MG63 (cell line): ENCODE results near the gene PARVA. TPM values are rescaled to one million over a fixed set of nuclear protein-coding genes. Genes with fewer than 3 reads are reported as not detected.
"Not testable (repeated sequence)": the region's sequence is repeated elsewhere in the genome, so short reads cannot be mapped to it uniquely, and the experiment has no call there.

Experiments used
- DNase-seq: peaks from one replicate; pipeline ENCODE4 v3.0.0-alpha.2; 2020
- H3K27me3 ChIP-seq: fragments of 250-450 bp; sonication (Bioruptor Pico); 2 replicates; pipeline ENCODE4 v1.5.1; 2020; ENCODE audit warnings: mild to moderate bottlenecking, moderate library complexity
- H3K36me3 ChIP-seq: fragments of 250-450 bp; sonication (Bioruptor Pico); 2 replicates; pipeline ENCODE4 v1.5.1; 2020; ENCODE audit warnings: mild to moderate bottlenecking, moderate library complexity
- H3K4me3 ChIP-seq: fragments of 250-450 bp; sonication (Bioruptor Pico); 2 replicates; pipeline ENCODE4 v1.5.1; 2020; ENCODE audit warnings: mild to moderate bottlenecking, moderate library complexity
- H3K9me3 ChIP-seq: fragments of 250-450 bp; sonication (Bioruptor Pico); 2 replicates; pipeline ENCODE4 v1.5.1; 2020; ENCODE audit warnings: mild to moderate bottlenecking, moderate library complexity
- total RNA-seq: library from RNA; depleted of rRNA; stranded (reverse); fragments of >200 nt; shearing (Covaris generic); gene quantifications from 2 replicates; pipeline ENCODE4 v1.2.3, GENCODE V29; 2014; ENCODE audit warnings: low replicate concordance; rRNA removed

PARVA gene
- 27.9 and 32.6 TPM in 2 replicates for total RNA-seq

DNA sequence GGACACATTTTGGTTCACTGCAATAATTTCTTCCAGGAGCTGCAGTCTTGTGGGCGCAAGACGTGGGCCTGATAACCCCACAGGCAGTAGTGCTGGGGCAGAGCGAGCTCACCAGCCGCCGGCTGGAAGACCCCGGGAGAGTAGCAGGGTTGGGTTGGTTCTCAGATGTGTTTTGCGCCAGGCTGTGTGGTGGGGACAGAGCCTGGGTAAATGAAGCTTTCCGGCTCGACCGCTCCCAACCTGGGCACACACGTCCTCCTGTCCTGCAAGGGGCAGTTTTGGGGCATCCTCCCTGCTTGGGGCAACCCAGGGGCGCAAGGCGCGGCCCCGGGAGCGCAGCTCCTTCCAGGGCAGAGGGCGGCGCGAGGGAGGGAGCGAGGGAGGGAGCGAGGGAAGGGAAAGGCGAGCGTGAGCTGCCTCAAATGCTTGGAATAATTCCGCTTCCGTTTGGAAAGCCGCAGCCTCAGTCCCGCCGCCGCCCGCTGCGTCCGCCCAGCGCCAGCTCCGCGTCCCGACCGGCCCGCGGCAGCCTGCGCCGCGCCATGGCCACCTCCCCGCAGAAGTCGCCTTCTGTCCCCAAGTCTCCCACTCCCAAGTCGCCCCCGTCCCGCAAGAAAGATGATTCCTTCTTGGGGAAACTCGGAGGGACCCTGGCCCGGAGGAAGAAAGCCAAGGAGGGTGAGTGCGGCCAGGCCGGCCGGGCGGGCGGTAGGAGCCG, at the start of gene PARVA:
PARVA (plus strand) TSS at position 466 of the 718 bp plus-strand sequence; CDS start at position 543, 77 bp downstream.
- Histone ChIP-seq H3K36me3 (peaks cover 26% of the 10 kb centered on the region), H3K9me3 (no peaks in the 10 kb centered on the region), H3K27me3 (no peaks in the 10 kb centered on the region), H3K4me3 (peak within 1 kb of the TSS; percentile 66)
- peak; percentile 87 for DNase-seq

DNA sequence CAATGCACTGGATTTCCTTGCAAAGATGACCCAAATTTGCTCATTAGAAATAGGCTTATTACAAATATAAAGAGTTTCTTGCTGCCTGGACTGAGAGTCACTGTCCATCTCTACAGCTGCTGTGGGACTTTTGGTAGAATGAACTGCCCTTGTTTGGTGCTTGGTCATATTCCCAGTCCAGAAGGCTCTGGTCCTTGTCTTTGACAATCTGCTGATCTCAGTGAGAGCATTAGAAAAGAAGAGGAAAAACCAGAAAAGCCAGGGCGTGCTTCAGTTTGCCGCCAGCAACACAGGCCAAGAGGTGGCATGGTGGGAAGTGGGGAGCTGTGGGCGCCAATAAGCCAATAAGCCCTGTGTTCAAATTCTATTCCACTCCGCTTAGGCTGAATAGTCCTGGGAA, 48.2 kb upstream of the PARVA start:
- no peaks in the 10 kb centered on the region for H3K9me3 ChIP-seq
- H3K27me3 ChIP-seq: no peaks in the 10 kb centered on the region
- no peak for DNase-seq
- H3K36me3 ChIP-seq: no peaks in the 10 kb centered on the region
- no peak overlapping the region for H3K4me3 ChIP-seq

- no peaks in the 10 kb centered on the region for H3K9me3 ChIP-seq
- no peak overlapping the region for H3K4me3 ChIP-seq
- H3K36me3 ChIP-seq: no peaks in the 10 kb centered on the region
- H3K27me3 ChIP-seq: no peaks in the 10 kb centered on the region
- DNase-seq: no peak
Measured at GRCh38 chr11:12329797-12330196, 47.6 kb upstream of the PARVA start.

DNA sequence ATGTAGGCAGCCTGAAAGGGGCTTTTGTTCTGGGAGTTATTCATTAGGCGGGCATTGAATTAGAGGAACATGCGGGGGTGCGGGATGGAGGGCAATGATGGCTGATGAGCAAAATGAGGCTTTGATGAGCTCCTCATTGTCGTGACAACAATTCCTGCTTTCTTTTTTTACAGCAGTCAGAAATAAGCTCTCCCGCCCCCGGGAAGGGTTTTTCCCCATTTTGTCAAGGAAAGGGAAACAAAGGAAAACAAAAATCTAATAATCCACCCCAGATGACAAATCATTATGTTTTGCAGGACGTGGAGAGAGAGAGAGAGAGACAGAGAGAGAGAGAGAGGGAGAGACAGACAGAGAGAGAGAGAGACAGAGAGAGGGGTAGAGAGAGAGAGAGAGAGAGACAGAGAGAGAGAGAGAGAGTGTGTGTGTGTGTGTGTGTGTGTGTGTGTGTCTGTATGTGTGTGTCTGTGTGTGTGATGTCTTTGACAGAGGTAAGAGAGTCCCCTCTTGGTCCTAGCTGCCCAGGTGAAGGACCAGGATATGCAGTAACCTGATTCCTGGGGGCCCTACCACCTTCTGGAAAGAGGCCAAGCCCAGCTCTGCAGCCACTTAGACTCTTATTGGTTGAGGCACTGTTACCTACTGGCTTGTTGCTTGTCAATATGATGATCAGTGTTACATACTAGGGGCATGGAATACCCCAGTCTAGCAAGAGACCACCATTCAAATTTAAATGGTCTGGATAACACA, 46.7 kb upstream of the PARVA start:
- no peak overlapping the region for H3K4me3 ChIP-seq
- H3K27me3 ChIP-seq: no peaks in the 10 kb centered on the region
- DNase-seq: no peak
- no peaks in the 10 kb centered on the region for H3K9me3 ChIP-seq
- no peaks in the 10 kb centered on the region for H3K36me3 ChIP-seq

DNA sequence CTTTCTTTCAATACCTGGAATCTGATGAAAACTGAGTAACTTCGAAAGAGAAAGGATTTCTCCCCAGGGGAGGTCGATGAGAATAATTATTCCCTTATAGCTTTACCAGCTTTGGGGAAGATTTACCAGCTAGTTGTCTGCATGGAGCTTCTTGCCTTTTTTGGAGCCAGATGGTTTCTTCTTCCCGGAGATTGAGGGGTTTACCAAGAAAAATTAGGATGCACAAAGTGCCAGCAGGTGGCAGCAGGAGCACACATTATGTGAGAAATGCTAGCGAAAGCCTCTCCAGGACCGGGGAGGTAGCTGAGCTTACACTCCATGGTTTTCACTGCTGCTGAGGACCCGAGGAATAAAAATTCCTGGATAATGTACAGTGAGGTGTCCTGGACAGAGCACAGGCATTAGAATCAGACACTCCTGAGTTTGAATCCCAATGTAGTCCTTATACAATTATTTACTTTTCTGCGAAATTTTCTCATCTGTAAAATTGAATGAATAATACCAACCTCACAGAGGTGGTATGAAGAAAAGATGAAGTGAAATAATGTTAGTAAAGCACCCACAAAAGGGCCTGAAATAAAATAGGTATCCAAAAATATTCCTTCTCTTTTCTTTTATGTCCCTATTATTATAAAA, 46.0 kb upstream of the PARVA start:
- Histone ChIP-seq H3K27me3 (no peaks in the 10 kb centered on the region), H3K36me3 (no peaks in the 10 kb centered on the region), H3K9me3 (no peaks in the 10 kb centered on the region), H3K4me3 (no peak overlapping the region)
- DNase-seq: peak; percentile 62

GRCh38 chr11:12343526-12343925, 33.8 kb upstream of the PARVA start:
- Histone ChIP-seq H3K4me3 (no peak overlapping the region), H3K27me3 (no peaks in the 10 kb centered on the region), H3K36me3 (no peaks in the 10 kb centered on the region), H3K9me3 (0 out of 2 replicates have a peak, but pooled peaks cover 3% of the 10 kb centered on the region)
- no peak for DNase-seq

DNA sequence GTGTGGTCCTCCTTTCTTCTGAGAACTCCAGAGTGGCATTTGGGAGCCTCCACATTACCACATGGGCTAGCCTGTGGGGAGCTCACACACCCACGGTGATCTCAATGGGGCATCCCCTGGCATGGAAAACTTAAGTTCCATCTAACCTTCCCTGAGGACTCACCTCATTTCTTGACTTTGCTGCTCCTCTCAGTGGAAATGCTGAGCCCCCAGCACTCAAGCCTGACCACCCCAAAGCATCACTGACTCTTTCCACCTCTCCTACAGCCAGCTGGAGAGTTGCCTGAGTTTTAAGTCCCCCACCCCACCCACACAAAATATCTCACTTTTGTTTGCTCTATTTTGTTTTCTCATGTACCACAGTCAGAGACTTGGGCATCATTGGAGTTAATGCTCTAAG, 23.8 kb upstream of the PARVA start:
- no peaks in the 10 kb centered on the region for H3K27me3 ChIP-seq
- H3K36me3 ChIP-seq: no peaks in the 10 kb centered on the region
- H3K4me3 ChIP-seq: no peak overlapping the region
- no peaks in the 10 kb centered on the region for H3K9me3 ChIP-seq
- DNase-seq: no peak

- no peak for DNase-seq
- Histone ChIP-seq H3K36me3 (no peaks in the 10 kb centered on the region), H3K4me3 (no peak overlapping the region)
Measured at GRCh38 chr11:12354750-12355545, 22.4 kb upstream of the PARVA start.

GRCh38 chr11:12356944-12357655, 20.3 kb upstream of the PARVA start:
- no peaks in the 10 kb centered on the region for H3K9me3 ChIP-seq
- DNase-seq: no peak
- no peak overlapping the region for H3K4me3 ChIP-seq
- no peaks in the 10 kb centered on the region for H3K36me3 ChIP-seq
- H3K27me3 ChIP-seq: no peaks in the 10 kb centered on the region

More at GRCh38 chr11:12354750-12355545, 22.4 kb upstream of the PARVA start:
- Histone ChIP-seq H3K27me3 (no peaks in the 10 kb centered on the region), H3K9me3 (no peaks in the 10 kb centered on the region)

DNA sequence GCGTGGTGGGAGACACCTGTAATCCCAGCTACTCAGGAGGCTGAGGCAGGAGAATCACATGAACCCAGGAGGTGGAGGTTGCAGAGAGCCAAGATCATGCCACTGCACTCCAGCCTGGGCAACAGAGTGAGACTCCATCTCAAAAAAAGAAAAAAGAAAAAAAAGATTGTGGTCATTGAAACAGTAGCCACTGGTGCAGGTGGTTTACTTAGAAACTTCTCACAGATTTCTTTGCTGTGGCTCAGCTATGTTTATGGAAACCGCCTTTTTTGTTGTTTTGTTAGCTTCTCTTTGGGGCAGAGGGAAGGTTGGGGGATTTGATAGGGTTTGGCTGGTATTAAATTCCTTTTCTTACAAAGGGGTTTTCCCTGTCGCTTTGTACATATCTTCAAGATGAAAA, 19.7 kb upstream of the PARVA start:
- H3K27me3 ChIP-seq, DNase-seq, H3K9me3 ChIP-seq, H3K36me3 ChIP-seq, H3K4me3 ChIP-seq: not testable (repeated sequence)

GRCh38 chr11:12358302-12359188, 18.8 kb upstream of the PARVA start:
- Histone ChIP-seq H3K36me3 (no peaks in the 10 kb centered on the region), H3K27me3 (no peaks in the 10 kb centered on the region), H3K4me3 (no peak overlapping the region), H3K9me3 (no peaks in the 10 kb centered on the region)
- DNase-seq: no peak

DNA sequence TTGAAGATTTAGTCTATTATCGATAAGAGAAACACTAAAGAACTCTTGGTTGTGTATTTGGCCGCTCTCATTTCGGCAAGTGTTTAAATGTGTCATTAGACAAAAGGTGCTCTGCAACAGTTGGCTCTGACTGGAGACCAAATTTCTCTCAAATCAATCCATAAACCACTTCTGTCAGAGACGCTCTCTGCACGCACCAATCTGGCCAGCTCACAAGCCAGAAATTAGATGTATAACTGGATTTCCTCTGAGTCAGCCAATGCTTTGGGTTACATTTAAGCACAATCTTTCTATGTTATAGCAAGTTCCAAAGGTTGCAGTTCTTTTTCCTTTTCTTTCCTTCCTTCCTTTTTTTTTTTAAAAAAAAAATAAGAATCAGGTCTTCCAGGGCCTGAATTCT, 17.6 kb upstream of the PARVA start:
- Histone ChIP-seq H3K9me3 (no peaks in the 10 kb centered on the region), H3K36me3 (no peaks in the 10 kb centered on the region), H3K27me3 (no peaks in the 10 kb centered on the region), H3K4me3 (no peak overlapping the region)
- DNase-seq: peak; percentile 48

DNA sequence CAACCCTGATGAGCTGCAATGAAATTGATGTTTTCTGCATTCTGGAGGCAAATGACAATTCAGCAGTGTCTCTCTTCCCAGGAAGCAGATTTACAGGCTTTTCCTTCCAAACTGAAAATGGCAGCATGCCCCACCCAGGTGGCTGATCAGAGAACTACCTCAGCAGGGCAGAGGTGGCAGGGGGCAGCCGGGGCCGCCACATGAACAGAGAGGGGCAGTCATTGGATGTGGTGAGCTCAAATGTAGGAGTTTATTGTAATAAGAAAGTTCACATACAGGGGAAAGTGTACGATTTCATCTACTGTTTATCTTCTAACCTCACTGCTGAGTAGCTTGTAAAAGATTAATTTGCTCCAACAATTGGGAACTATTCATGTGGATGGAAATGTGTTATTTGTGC, 15.7 kb upstream of the PARVA start:
- no peaks in the 10 kb centered on the region for H3K9me3 ChIP-seq
- H3K4me3 ChIP-seq: no peak overlapping the region
- H3K36me3 ChIP-seq: no peaks in the 10 kb centered on the region
- no peak for DNase-seq
- H3K27me3 ChIP-seq: no peaks in the 10 kb centered on the region

GRCh38 chr11:12362857-12363256, 14.5 kb upstream of the PARVA start:
- H3K36me3 ChIP-seq: no peaks in the 10 kb centered on the region
- no peaks in the 10 kb centered on the region for H3K27me3 ChIP-seq
- no peak for DNase-seq
- no peaks in the 10 kb centered on the region for H3K9me3 ChIP-seq
- H3K4me3 ChIP-seq: no peak overlapping the region

- H3K27me3 ChIP-seq: no peaks in the 10 kb centered on the region
- H3K9me3 ChIP-seq: no peaks in the 10 kb centered on the region
- no peak overlapping the region for H3K4me3 ChIP-seq
- H3K36me3 ChIP-seq: no peaks in the 10 kb centered on the region
- no peak for DNase-seq
Measured at GRCh38 chr11:12363373-12363772, 14.0 kb upstream of the PARVA start.
